Esophagus (tissue), 2 donors: ENCODE measurements around the gene PGBD5. TPM values are rescaled to one million over a fixed set of nuclear protein-coding genes. Genes with fewer than 3 reads are reported as not detected.

Experiments used
- H3K27ac ChIP-seq, 2 donors: one replicate each; pipeline ENCODE4 v1.5.1; 2013; ENCODE audit warnings: low read depth in 2 of 2, mild to moderate bottlenecking in 2 of 2, inconsistent platforms in 1 of 2, low read length in 1 of 2, moderate library complexity in 1 of 2
- H3K27me3 ChIP-seq, 2 donors: one replicate each; pipeline ENCODE4 v1.6.1; 2013; ENCODE audit warnings: low read length in 2 of 2, control low read depth in 1 of 2, mild to moderate bottlenecking in 1 of 2; ENCODE audit not compliant: insufficient read depth in 2 of 2, control insufficient read depth in 1 of 2
- H3K36me3 ChIP-seq, 2 donors: one replicate each; pipeline ENCODE4 v1.6.1; 2013; ENCODE audit warnings: low read length in 1 of 2; ENCODE audit not compliant: control insufficient read depth in 2 of 2, insufficient read depth in 2 of 2
- H3K4me1 ChIP-seq, 2 donors: one replicate each; pipeline ENCODE4 v1.6.1; 2013; ENCODE audit warnings: low read length in 1 of 2; ENCODE audit not compliant: control insufficient read depth in 2 of 2, insufficient read depth in 2 of 2
- H3K4me3 ChIP-seq, 2 donors: one replicate each; pipeline ENCODE4 v1.5.1; 2013; ENCODE audit warnings: low read length in 2 of 2, mild to moderate bottlenecking in 2 of 2, low read depth in 1 of 2, moderate library complexity in 1 of 2
- H3K9me3 ChIP-seq, 2 donors: one replicate each; pipeline ENCODE4 v1.6.1; 2013; ENCODE audit warnings: mild to moderate bottlenecking in 2 of 2, low read depth in 1 of 2, low read length in 1 of 2, moderate library complexity in 1 of 2; ENCODE audit not compliant: control insufficient read depth in 2 of 2, insufficient read depth in 1 of 2
- WGBS, 2 donors: extraction: QIAGEN DNeasy Blood & Tissue Kit; methylation state at CpG; one replicate each; pipeline ENCODE4 v1.1.7; 2013; 5-methylcytosine and 5-hydroxymethylcytosine counted together
- polyA plus RNA-seq, 2 donors: library from polyadenylated mRNA; stranded (reverse); fragments of 200-250 nt; gene quantifications; one replicate each; pipeline ENCODE4 v1.2.3, GENCODE V29; 2013
- donor health status: healthy with polysubstance abuse.
- donor health status: Bipolar disorder and iron deficiency.

Gene PGBD5
- polyA plus RNA-seq, 2 donors = 0.22 to 0.67 TPM

DNA sequence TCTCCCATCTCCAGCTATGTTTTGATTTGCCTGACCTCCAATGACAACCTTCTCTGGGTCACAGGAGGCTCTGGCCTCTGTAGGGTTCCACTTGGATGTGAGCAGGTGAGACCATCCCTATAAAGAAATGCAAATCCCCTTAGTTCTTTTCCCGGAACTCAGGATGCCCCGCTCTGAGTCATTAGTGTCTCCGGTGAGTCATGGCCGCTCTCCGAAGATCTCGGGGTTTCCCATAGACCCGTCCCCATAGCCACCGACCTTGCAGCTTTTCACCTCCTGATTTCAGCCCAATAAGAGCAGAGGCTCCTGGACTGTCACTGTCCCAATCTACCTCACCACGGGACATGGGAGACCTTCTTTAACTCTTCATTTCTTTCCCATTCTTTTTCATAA is 98.2 kb downstream of the PGBD5 start:
- WGBS, 2 donors = 61 to 79% methylated on average over 9 of the region's 9 CpGs
- Histone ChIP-seq H3K4me3 (no peak overlapping the region), H3K27ac (no peak overlapping the region), H3K9me3 (no peaks in the 10 kb centered on the region), H3K27me3 (no peaks in the 10 kb centered on the region), H3K36me3 (no peaks in the 10 kb centered on the region), H3K4me1 (no peaks in the 10 kb centered on the region)

- WGBS, 2 donors = 81 to 87% methylated on average over 31 of the region's 31 CpGs
- Histone ChIP-seq H3K27ac (no peak overlapping the region), H3K27me3 (no peaks in the 10 kb centered on the region), H3K9me3 (no peaks in the 10 kb centered on the region), H3K36me3 (no peaks in the 10 kb centered on the region), H3K4me1 (no peaks in the 10 kb centered on the region), H3K4me3 (no peak overlapping the region)
Observed at GRCh38 chr1:230326971-230327891, 98.9 kb downstream of the PGBD5 start.

DNA sequence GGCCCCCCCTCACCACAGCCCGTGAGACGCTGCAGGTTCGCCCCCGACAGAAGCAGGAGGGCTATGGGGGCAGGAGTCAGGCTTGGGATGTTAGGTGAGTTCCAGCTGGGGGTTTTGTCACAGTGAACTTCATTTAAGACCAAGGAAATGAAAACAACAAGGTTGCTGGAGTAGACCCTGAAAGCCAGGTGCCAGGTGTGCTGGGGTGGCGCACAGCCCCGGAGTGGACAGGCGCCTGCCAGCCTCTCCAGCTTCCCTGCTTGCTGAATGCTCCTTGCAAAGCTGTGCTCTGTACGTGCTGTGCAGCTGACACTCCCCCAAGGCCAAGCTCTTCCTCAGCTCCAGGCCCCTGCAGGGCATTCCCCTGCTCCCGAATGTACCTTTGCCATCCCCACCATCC is 102.4 kb downstream of the PGBD5 start:
- H3K27ac ChIP-seq = no peak overlapping the region
- no peaks in the 10 kb centered on the region for H3K4me1 ChIP-seq
- H3K4me3 ChIP-seq = no peak overlapping the region
- WGBS, 2 donors = 90 to 92% methylated on average over 9 of the region's 9 CpGs
- H3K27me3 ChIP-seq = no peaks in the 10 kb centered on the region
- H3K9me3 ChIP-seq = no peaks in the 10 kb centered on the region
- H3K36me3 ChIP-seq = no peaks in the 10 kb centered on the region

DNA sequence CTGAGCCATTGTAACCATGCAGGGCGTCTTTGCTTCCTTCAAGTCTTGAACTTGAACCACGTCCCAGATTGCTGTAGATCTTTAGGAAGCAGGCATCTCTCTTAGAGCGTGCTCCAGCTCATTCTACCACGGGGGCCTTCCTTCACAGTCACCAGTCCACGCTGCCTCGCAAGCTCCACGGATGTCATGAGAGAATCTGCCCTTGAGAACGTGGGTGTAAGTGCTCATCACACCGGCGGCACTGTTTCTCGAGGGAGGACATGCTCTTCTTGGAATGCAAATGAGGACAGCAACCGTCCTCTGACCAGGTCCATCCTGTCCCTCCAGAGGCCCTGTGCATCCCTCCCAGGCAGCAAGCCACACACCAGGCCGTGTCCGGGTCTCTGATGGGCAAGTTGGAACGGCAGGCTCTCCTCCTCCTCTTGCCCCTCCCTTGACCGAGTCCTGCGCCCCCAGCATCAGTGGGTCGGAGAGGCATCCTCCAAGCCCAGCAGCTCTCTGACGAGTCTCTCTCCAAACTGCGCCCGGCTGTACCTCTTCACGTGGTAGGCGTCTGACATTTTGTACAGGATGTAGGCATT is 103.1 kb downstream of the PGBD5 start:
- Histone ChIP-seq H3K9me3 (no peaks in the 10 kb centered on the region), H3K27ac (no peak overlapping the region), H3K4me3 (no peak overlapping the region), H3K27me3 (no peaks in the 10 kb centered on the region), H3K36me3 (no peaks in the 10 kb centered on the region), H3K4me1 (no peaks in the 10 kb centered on the region)
- 90 to 91% methylated on average over 23 of the region's 23 CpGs for WGBS, 2 donors

DNA sequence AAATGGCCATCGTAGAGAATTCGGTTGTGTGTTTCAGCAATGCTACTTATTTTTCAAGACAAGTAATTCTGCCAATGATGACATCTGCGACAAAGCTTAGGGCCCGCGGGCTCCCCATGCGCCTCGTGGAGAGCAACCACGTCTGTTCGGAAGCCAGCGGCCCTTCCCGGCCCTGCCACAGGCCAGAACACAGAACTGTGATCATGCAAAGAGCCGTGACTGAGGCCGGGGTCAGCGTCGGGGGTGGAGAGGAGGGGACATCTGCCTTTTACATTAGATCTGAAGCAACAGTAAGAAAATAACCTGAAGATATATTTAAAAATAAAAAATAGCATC is 103.7 kb downstream of the PGBD5 start:
- Histone ChIP-seq H3K27ac (no peak overlapping the region), H3K36me3 (no peaks in the 10 kb centered on the region), H3K9me3 (no peaks in the 10 kb centered on the region), H3K27me3 (no peaks in the 10 kb centered on the region), H3K4me3 (no peak overlapping the region), H3K4me1 (no peaks in the 10 kb centered on the region)
- 89 to 94% methylated on average over 15 of the region's 15 CpGs for WGBS, 2 donors

DNA sequence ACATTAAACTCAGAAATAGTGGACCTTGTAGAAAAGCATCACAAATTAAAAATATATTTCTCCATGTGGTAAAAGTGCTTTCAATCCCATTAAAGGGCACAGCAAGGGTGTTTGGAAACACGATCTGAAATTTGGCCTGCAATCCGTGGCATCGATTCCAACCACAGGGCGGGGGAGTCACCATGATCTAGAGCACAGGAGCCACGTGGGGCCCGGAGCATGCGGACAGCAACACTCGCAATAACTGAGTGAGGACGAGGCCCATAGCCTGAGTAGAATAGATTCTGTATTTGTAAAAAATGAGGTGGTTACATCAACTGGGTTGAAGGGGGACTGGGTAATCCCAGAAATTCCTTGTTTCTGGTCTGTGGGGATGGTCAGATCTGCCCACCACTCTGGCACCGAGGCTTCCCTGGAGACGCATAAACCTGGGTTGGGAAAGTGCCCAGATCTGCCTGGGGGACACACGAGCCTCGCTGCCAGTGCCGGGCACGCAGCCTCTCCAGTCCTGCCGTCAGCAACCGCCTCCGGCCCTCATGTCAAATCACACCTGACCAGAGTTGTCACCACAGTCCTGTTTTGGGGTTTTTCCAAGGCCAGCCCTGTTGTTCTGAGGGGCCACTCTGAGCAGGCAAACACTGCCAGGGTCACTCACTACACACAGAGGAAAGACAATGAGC is 104.3 kb downstream of the PGBD5 start:
- Histone ChIP-seq H3K27ac (no peak overlapping the region), H3K4me1 (no peaks in the 10 kb centered on the region), H3K27me3 (no peaks in the 10 kb centered on the region), H3K9me3 (no peaks in the 10 kb centered on the region), H3K4me3 (no peak overlapping the region), H3K36me3 (no peaks in the 10 kb centered on the region)
- WGBS, 2 donors = 83 to 90% methylated on average over 18 of the region's 18 CpGs

- no peak overlapping the region for H3K4me3 ChIP-seq
- WGBS, 2 donors = 97% methylated on average over 9 of the region's 9 CpGs
- no peaks in the 10 kb centered on the region for H3K27me3 ChIP-seq
- H3K36me3 ChIP-seq = no peaks in the 10 kb centered on the region
- H3K9me3 ChIP-seq = no peaks in the 10 kb centered on the region
- no peak overlapping the region for H3K27ac ChIP-seq
- H3K4me1 ChIP-seq = no peaks in the 10 kb centered on the region
Observed at GRCh38 chr1:230321341-230321740, 104.8 kb downstream of the PGBD5 start.

- H3K4me3 ChIP-seq = no peak overlapping the region
- 80 to 83% methylated on average over 4 of the region's 4 CpGs for WGBS, 2 donors
Observed at GRCh38 chr1:230320804-230321203, 105.3 kb downstream of the PGBD5 start.

GRCh38 chr1:230319014-230319747 is 107.0 kb downstream of the PGBD5 start:
- Histone ChIP-seq H3K27ac (no peak overlapping the region), H3K9me3 (no peaks in the 10 kb centered on the region), H3K36me3 (no peaks in the 10 kb centered on the region), H3K4me3 (no peak overlapping the region), H3K27me3 (no peaks in the 10 kb centered on the region), H3K4me1 (no peaks in the 10 kb centered on the region)
- 90 to 92% methylated on average over 17 of the region's 17 CpGs for WGBS, 2 donors

More at GRCh38 chr1:230320804-230321203, 105.3 kb downstream of the PGBD5 start:
- no peaks in the 10 kb centered on the region for H3K4me1 ChIP-seq
- H3K9me3 ChIP-seq = no peaks in the 10 kb centered on the region
- no peaks in the 10 kb centered on the region for H3K27me3 ChIP-seq
- no peak overlapping the region for H3K27ac ChIP-seq
- no peaks in the 10 kb centered on the region for H3K36me3 ChIP-seq
